Measurements from ENCODE around the gene CD248.

DNA sequence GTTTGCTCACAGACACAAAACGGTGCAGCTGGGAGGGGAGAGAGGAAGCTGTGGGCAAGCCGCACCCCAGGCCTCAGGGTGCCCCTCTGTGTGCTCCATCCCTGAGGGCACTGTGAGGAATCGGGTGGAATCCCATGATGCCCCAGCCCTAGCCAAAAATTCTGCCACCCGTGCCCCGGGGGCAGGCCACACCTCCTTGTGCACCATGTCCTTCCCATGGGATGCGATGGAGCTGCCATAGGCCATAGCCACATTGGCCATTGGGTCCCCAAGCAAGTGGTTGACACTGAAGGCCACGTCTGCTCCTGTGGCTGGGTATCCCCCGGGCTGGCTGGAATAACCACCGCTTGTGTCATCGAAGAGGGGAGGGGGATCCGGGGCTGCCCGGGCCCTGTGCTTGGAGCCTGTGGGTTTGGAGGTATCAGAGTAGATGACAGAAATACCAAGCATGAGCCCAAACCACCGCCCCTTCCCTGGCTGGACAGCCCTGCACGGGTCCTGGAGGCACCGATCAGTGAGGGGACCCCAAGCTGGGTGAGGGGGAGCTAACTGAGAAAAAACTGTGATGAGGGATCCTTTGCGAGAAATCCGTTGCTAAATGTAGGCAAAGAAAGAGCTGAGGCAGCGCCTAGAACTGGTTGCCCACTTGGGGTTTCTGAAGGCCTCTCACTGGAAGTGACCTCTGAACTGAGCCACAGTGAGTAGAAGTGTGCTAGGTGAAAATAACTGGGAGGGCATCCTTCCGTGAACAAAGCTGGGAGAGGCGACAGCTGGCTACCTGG is 28.8 kb downstream of the CD248 start:
- TF ChIP-seq, protein P1, sequence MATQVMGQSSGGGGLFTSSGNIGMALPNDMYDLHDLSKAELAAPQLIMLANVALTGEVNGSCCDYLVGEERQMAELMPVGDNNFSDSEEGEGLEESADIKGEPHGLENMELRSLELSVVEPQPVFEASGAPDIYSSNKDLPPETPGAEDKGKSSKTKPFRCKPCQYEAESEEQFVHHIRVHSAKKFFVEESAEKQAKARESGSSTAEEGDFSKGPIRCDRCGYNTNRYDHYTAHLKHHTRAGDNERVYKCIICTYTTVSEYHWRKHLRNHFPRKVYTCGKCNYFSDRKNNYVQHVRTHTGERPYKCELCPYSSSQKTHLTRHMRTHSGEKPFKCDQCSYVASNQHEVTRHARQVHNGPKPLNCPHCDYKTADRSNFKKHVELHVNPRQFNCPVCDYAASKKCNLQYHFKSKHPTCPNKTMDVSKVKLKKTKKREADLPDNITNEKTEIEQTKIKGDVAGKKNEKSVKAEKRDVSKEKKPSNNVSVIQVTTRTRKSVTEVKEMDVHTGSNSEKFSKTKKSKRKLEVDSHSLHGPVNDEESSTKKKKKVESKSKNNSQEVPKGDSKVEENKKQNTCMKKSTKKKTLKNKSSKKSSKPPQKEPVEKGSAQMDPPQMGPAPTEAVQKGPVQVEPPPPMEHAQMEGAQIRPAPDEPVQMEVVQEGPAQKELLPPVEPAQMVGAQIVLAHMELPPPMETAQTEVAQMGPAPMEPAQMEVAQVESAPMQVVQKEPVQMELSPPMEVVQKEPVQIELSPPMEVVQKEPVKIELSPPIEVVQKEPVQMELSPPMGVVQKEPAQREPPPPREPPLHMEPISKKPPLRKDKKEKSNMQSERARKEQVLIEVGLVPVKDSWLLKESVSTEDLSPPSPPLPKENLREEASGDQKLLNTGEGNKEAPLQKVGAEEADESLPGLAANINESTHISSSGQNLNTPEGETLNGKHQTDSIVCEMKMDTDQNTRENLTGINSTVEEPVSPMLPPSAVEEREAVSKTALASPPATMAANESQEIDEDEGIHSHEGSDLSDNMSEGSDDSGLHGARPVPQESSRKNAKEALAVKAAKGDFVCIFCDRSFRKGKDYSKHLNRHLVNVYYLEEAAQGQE (IDR thresholded peaks at IDR 0.05; ENCODE audit: insufficient read depth in 1 of 2, low read depth in 2 of 2, low read length in 2 of 2), result no peak
- TF ChIP-seq POLR2AphosphoS5 (IDR thresholded peaks at IDR 0.05; ENCODE audit: low read depth, low read length) (no peak), TAF1 (IDR thresholded peaks at IDR 0.05; ENCODE audit: borderline replicate concordance, insufficient read depth, low read length) (no peak)

Data from PFSK-1 (cell line).